Epithelial cell of proximal tubule (primary cell): ENCODE measurements around the gene CEACAM21. TPM values are rescaled to one million over a fixed set of nuclear protein-coding genes. Genes with fewer than 3 reads are reported as not detected.

Source experiments
- DNase-seq: peaks from one replicate; pipeline ENCODE4 v3.0.0-alpha.2; 2011; ENCODE audit warnings: low read depth
- H3K4me3 ChIP-seq: 2 replicates; pipeline ENCODE4 v1.5.1; 2011; ENCODE audit warnings: low read depth, mild to moderate bottlenecking, low read length
- total RNA-seq: library from RNA; depleted of rRNA; stranded (reverse); fragments of >200 nt; gene quantifications from 2 replicates; pipeline ENCODE4 v1.2.3, GENCODE V29; 2015
- TF ChIP-seq, protein P1 (sequence below): conservative IDR thresholded peaks from 2 replicates; pipeline ENCODE4 v1.5.1; 2012; ENCODE audit warnings: low read depth, mild to moderate bottlenecking, low read length

The CEACAM21 gene
- total RNA-seq, 1 donor from 2014 or later = not detected

DNA sequence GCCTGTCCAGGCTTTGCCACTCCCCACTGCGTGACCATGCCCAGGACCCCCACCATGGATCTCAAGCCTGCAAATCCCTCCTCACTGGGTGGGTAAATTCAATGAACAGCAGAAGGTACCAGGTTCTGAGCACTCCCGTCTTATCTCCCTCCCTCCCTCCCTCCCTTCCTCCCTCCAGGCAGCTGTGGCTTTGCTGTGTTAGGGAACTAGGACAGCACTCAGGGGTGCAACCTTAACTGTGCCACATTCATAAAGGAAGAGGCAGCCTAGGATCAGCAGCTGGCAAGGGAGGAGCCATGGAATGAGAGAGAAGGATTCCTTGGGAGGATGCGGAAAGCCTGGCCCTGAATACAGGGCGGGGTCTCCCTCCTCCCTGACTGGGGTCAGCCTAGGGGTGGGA is 45.3 kb downstream of the CEACAM21 start:
- TF ChIP-seq, protein P1, sequence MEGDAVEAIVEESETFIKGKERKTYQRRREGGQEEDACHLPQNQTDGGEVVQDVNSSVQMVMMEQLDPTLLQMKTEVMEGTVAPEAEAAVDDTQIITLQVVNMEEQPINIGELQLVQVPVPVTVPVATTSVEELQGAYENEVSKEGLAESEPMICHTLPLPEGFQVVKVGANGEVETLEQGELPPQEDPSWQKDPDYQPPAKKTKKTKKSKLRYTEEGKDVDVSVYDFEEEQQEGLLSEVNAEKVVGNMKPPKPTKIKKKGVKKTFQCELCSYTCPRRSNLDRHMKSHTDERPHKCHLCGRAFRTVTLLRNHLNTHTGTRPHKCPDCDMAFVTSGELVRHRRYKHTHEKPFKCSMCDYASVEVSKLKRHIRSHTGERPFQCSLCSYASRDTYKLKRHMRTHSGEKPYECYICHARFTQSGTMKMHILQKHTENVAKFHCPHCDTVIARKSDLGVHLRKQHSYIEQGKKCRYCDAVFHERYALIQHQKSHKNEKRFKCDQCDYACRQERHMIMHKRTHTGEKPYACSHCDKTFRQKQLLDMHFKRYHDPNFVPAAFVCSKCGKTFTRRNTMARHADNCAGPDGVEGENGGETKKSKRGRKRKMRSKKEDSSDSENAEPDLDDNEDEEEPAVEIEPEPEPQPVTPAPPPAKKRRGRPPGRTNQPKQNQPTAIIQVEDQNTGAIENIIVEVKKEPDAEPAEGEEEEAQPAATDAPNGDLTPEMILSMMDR = no peak
- no peak for DNase-seq
- H3K4me3 ChIP-seq = no peak overlapping the region

DNA sequence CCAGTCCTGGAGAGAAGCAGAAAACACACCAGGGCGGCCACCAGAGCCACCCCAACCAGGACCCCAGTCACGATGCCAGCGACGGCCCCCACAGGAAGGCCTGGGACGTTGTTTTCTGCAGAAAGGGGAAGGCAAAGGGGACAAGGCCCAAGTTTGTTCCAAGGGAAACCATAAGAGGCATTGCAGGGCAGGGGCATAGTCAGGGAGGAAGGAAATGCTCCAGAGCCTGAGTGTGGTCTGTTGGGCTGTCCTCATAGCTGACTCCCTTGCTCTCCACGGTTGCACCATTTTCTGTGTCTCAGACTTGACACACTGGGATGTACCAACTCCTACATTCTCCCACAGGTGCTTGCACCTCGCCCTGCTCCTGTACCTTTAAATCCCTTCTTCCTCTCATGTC is 45.7 kb downstream of the CEACAM21 start:
- no peak for DNase-seq
- TF ChIP-seq, protein P1 = no peak
- no peak overlapping the region for H3K4me3 ChIP-seq

DNA sequence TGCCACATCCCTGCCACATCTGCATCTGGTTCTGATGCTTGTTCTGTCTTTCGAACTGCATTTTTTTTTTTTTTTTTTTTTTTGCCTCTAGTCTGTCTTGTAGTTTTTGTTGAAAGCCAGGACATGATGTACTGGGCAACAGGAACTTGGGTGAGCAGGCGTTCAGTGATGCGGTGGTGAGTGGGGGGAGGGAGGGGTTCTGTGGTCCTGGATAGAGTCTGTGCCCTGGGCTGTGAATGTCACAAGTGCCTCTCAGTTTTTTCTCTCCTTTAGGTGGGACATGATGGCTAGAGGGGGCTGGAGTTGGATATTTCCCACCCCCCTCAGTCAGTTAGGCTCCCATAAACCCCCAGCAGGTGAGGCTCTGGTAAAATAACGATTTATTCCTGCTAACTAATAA is 47.4 kb downstream of the CEACAM21 start:
- TF ChIP-seq, protein P1 = no peak
- DNase-seq = no peak
- no peak overlapping the region for H3K4me3 ChIP-seq

DNA sequence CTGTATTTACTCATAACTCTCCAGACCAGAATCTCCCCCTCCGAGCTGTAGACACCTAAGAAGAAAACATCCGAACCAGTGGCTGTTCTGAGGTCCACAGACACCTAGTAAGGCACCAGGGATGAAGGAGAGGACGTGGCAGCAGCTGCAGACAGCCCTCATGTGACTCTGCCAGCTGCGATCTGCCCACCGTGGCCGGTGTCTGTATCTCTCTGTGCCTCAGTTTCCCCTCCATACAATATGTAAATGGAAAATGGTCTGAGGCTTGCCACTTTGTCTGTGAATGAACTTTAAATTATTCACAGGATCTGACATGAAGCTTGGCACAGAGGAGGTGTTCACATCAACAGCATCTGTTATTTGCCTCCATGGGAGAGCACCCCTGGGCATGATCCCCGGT is 48.5 kb downstream of the CEACAM21 start:
- DNase-seq = no peak

DNA sequence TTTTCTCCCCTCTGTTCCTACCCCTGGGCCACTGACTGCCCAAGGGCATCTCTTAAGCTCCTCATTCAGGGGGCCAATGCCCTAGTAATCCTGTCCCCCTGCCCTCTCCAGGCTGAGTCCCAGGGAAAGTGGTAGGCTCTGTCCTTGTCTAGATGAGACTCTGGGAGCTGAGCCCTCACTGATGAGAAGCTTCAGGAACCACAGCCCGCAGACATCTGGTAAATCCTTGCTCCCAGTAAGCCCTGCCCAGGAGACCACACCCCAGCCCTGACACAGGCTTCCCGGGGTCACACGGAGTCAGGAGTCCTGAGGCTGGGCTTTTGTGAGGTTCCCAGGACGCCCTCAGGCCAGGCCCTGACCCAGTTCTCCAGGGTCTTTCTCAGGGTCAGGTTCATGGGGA is 49.0 kb downstream of the CEACAM21 start:
- no peak overlapping the region for H3K4me3 ChIP-seq
- DNase-seq = no peak
- TF ChIP-seq, protein P1 = no peak

More for the DNA sequence above, 48.5 kb downstream of the CEACAM21 start:
- H3K4me3 ChIP-seq = no peak overlapping the region
- TF ChIP-seq, protein P1 = no peak

DNA sequence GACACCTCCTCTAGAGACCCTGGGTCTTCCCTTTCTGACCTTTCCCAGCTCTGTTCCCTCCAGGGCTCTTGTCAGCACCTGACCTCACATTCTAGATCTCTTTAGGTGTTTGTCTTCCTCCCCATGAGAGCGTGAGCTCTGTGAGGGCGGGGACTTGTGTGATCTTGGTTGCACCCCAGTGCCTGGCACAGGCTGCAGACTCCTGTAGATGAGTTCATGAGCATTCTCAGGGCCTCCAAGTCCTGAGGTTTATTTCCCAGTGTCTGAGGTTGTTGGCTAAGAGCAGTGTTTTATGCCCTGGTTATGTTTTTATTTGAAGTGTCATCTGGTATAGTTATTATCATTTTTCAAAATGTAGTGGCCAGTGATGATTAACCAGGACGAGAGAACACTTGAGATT is 50.3 kb downstream of the CEACAM21 start:
- no peak for DNase-seq
- TF ChIP-seq, protein P1 = no peak
- no peak overlapping the region for H3K4me3 ChIP-seq

DNA sequence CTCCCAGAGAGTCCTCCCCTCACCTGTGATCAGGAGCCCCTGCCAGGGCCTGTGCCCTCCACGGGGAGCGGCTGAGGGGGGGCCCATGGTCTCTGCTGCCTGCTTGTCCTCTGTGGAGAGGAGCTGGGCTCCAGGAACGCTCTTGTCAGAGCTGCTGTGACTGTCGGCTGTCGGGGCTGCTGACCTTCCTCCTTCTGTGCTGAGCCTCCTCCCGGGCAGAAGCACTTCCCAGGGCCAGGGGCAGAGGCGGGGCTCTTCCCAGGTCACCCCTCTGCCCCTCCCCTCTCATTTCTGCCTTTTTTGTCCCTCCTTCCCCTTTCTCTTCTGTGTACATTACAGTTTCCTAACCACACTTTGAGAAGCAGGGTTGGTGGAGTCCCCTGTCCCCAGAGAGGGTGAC is 50.9 kb downstream of the CEACAM21 start, which contains the start of gene CEACAM4:
Gene CEACAM4, minus strand, starts transcription at position 198 of the 400 bp plus-strand sequence. Its CDS starts 111 bp downstream, at position 87.
- TF ChIP-seq, protein P1 = no peak
- no peak for DNase-seq
- H3K4me3 ChIP-seq = no peak within 1 kb of the TSS
